ENCODE results near the gene MPLKIP.
"Not testable (repeated sequence)": the region's sequence is repeated elsewhere in the genome, so short reads cannot be mapped to it uniquely, and the experiment has no call there.

DNA sequence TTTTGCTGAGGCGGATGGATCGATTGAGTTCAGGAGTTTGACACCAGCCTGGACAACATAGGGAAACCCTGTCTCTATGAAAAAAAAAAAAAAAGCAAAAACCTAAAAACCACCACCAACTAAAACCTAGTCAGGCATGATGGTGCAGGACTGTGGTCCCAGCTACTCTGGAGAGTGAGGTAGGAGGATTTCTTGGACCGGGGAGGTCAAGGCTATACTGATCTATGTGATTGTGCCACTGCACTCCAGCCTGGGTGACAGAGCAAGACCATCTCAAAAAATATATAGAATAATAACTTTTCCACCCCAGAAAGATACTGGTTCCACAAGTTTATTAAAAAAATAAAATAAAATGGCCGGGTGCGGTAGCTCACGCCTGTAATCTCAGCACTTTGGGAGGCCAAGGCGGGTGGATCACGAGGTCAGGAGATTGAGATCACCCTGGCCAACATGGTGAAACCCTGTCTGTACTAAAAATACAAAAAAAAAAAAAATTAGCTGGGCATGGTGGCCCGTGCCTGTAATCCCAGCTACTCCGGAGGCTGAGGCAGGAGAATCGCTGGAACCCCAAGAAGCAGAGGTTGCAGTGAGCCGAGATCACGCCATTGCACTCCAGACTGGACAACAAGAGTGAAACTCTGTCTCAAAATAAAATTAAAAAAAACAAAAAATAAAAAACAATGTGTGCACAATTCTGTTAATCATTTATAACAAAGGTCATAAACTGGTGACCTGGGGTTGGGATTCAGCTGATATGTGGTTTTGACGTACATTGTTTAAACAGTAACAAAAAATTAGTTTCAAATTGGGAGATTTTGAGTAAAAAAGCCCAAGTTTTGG, 12.1 kb downstream of the MPLKIP start:
- not testable (repeated sequence) for TF ChIP-seq EP300 (IDR thresholded peaks at IDR 0.05); NFE2L2 (conservative IDR thresholded peaks at IDR 0.05; ENCODE audit: low read length)

Measured in A549 (cell line).